CD4-positive, alpha-beta T cell treated with Interleukin-6 at 100 ng/mL for 8 hours (primary cell): ENCODE results near the gene NMUR1.

Experiments used
- DNase-seq: peaks from one replicate; pipeline ENCODE4 v3.0.0-alpha.2; 2020; ENCODE audit warnings: mixed read lengths, low spot score

Gene NMUR1

GRCh38 chr2:231486851-231487596, 43.2 kb downstream of the NMUR1 start:
- DNase-seq, result no peak

DNA sequence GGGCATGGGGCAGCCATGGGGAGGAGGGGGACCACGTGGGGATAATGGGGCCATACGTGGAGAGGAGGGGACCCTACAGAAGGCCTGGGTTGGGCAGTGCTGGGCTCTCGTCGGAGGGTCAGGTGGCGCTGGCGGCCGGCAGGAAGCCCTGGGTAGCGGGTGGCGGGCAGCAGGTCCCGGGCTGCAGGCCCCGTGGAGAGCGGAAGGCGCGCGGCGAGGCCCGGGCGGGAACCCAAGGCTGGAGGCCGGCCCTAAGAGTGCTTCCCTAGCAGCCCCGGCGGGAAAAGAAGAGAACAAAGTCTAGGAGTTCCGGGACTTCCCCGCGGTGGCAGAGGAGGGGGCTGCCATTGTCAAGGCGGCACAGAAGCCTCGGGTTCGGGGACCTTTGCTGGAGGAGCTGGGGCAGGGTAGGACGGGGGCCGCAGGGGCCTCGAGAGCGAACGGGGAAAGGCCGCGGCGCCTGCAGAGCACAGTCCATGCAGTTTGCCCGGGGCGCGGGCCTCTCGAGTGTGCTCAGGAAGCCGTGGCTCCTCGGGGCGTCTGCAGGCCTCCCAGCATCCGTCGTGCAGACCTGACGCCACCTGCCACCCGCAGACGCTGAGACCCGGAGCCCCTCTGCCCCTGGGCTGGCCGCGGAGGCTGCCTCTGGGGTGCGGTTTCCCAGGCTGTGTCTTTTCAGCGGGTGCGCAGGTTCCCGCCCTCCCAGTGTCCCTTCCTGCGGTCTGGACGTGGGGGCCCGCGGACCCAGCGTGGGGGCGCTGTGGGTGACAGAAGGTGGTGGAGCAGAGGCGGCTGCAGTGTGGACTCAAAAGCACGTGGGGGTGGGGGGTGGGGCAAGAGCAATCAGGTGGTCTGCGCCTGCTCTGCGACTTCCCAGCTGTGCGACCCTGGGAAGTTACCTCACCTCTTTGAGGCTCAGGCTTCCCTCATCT, 46.6 kb downstream of the NMUR1 start:
- peak; percentile 20 for DNase-seq

DNA sequence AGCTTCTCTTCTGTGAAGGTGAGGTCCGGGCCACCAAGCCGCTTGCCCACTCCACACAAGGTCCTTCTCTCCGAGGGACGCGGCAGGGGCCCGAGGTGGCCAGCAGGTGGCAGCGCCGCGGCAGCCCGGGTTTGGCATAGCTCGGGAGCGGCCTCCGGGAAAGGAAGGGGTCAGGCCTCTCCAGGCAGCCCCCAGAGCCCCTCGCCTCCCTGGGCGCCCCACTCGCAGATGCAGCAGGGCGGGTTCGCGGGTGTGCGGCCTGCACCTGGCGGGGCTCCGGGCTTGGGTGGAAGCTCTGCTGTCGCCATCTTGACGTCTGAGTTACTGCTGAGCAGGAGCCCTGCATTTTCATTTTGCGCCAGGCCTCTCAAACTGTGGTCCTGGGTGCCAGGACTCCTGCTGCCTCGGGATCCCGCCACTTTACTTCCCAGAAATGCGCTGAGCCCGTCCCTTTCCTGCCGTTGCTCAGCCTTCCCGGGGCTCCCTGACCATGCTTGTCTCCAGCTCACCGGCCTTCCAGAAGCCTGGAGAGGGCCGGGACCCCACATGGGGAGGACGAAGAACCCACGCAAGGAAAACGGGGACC, 47.3 kb downstream of the NMUR1 start:
- DNase-seq, result peak; percentile 67

GRCh38 chr2:231480781-231481180, 49.5 kb downstream of the NMUR1 start:
- no peak for DNase-seq

GRCh38 chr2:231479455-231479854, 50.8 kb downstream of the NMUR1 start:
- no peak for DNase-seq

DNA sequence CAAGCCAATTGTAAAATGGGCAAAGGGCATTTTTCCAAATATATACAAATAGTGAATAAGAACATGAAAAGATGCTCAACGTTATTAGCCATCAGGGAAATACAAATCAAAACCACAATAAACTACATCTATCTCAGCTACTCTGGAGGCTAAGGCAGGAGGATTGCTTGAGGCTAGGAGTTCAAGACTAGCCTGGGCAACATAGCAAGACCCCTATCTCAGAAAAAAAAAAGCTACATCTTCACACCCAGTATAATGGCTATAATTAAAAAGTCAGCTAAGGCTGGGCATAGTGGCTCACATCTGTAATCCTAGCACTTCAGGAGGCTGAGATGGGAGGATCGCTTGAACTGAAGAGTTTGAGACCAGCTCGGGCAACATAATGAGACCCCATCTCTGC, 53.3 kb downstream of the NMUR1 start:
- no peak for DNase-seq

GRCh38 chr2:231475965-231476364, 54.3 kb downstream of the NMUR1 start:
- no peak for DNase-seq
